Stimulated activated CD8-positive, alpha-beta memory T cell treated with anti-CD3 and anti-CD28 coated beads, Interleukin-2, amount 100 ng/mL, for 48 hours (primary cell): Measurements from ENCODE around the gene UBALD2.

Source experiments
- DNase-seq, 2 donors: peaks; one replicate each; pipeline ENCODE4 v3.0.0-alpha.2; 2020; ENCODE audit warnings: low read depth in 2 of 2

Gene UBALD2

GRCh38 chr17:76318586-76318985 lies 53.4 kb downstream of the UBALD2 start:
- no peak for DNase-seq
